Measurements from ENCODE around the gene KMO.

The KMO gene

GRCh38 chr1:241499910-241500309 is 32.3 kb upstream of the KMO start:
- CTCF ChIA-PET: no interaction called here
- no peak for TF ChIP-seq ZNF384 (IDR thresholded peaks at IDR 0.05)
- no peak for TF ChIP-seq L3MBTL2 (conservative IDR thresholded peaks at IDR 0.05)
- TF ChIP-seq FOXA1 (IDR thresholded peaks at IDR 0.05): no peak
- POLR2A ChIA-PET: no interaction called here
- no peak for DNase-seq (ENCODE audit: extremely low spot score)

- DNase-seq (ENCODE audit: extremely low spot score): no peak
- POLR2A ChIA-PET: no interaction called here
- TF ChIP-seq ZNF384 (IDR thresholded peaks at IDR 0.05) (no peak), L3MBTL2 (conservative IDR thresholded peaks at IDR 0.05) (no peak), NFRKB (IDR thresholded peaks at IDR 0.05) (no peak), BHLHE40 (IDR thresholded peaks at IDR 0.05; ENCODE audit: borderline replicate concordance) (no peak), ARNT (IDR thresholded peaks at IDR 0.05) (no peak), ELF4 (IDR thresholded peaks at IDR 0.05) (no peak), LEF1 (IDR thresholded peaks at IDR 0.05; ENCODE audit: borderline replicate concordance) (no peak), SP1 (IDR thresholded peaks at IDR 0.05) (no peak), SUZ12 (IDR thresholded peaks at IDR 0.05) (no peak), TARDBP (IDR thresholded peaks at IDR 0.05) (no peak), FOXA1 (IDR thresholded peaks at IDR 0.05) (no peak), FOXM1 (IDR thresholded peaks at IDR 0.05; ENCODE audit: borderline replicate concordance) (no peak), CTBP1 (IDR thresholded peaks at IDR 0.05; ENCODE audit: borderline replicate concordance) (no peak), FOXK2 (IDR thresholded peaks at IDR 0.05) (no peak), HDGF (IDR thresholded peaks at IDR 0.05; ENCODE audit: borderline replicate concordance) (no peak)
- TF ChIP-seq, protein P1, sequence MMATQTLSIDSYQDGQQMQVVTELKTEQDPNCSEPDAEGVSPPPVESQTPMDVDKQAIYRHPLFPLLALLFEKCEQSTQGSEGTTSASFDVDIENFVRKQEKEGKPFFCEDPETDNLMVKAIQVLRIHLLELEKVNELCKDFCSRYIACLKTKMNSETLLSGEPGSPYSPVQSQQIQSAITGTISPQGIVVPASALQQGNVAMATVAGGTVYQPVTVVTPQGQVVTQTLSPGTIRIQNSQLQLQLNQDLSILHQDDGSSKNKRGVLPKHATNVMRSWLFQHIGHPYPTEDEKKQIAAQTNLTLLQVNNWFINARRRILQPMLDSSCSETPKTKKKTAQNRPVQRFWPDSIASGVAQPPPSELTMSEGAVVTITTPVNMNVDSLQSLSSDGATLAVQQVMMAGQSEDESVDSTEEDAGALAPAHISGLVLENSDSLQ (IDR thresholded peaks at IDR 0.05): no peak
- CTCF ChIA-PET: no interaction called here
Observed at GRCh38 chr1:241503444-241503843, 28.7 kb upstream of the KMO start.

DNA sequence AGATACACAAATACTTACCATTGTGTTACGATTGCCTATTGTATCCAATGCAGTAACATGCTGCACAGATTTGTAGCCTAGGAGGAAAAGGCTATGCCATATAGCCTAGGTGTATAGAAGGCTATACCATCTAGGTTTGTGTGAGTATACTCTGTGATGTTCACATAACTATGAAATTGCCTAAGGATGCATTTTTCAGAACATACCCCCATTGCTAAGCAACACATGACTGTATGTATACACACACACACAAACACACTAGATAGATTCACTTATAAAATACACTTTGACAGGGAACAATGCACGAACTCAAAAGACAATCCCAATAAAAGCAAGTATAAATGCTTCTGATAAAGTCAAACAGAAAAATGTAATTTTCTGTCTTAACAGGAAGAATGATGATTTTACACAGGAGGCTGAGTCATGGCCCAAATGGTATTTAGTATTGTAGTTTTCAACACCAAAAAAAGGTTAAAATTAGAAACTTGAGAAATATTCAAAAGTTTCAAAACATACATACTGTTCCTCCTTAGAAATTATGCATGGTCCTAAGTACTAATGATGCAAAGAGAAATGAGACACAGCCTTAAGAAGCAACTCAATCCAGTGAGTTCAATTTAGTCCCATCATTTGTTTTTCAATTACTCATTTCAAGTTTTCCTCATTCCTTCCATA is 24.9 kb upstream of the KMO start:
- ChIA-PET CTCF (no interaction called here), POLR2A (no interaction called here)
- no peak for TF ChIP-seq TARDBP (IDR thresholded peaks at IDR 0.05)
- TF ChIP-seq, protein P1 (IDR thresholded peaks at IDR 0.05): no peak
- no peak for TF ChIP-seq ELF4 (IDR thresholded peaks at IDR 0.05)
- TF ChIP-seq FOXA1 (IDR thresholded peaks at IDR 0.05): no peak
- TF ChIP-seq NFRKB (IDR thresholded peaks at IDR 0.05): no peak
- no peak for TF ChIP-seq L3MBTL2 (conservative IDR thresholded peaks at IDR 0.05)
- TF ChIP-seq CTBP1 (IDR thresholded peaks at IDR 0.05; ENCODE audit: borderline replicate concordance): no peak
- no peak for TF ChIP-seq HDGF (IDR thresholded peaks at IDR 0.05; ENCODE audit: borderline replicate concordance)
- TF ChIP-seq BHLHE40 (IDR thresholded peaks at IDR 0.05; ENCODE audit: borderline replicate concordance): no peak
- TF ChIP-seq SUZ12 (IDR thresholded peaks at IDR 0.05): no peak
- TF ChIP-seq ARNT (IDR thresholded peaks at IDR 0.05): no peak
- no peak for TF ChIP-seq FOXM1 (IDR thresholded peaks at IDR 0.05; ENCODE audit: borderline replicate concordance)
- no peak for TF ChIP-seq SP1 (IDR thresholded peaks at IDR 0.05)
- no peak for DNase-seq (ENCODE audit: extremely low spot score)

DNA sequence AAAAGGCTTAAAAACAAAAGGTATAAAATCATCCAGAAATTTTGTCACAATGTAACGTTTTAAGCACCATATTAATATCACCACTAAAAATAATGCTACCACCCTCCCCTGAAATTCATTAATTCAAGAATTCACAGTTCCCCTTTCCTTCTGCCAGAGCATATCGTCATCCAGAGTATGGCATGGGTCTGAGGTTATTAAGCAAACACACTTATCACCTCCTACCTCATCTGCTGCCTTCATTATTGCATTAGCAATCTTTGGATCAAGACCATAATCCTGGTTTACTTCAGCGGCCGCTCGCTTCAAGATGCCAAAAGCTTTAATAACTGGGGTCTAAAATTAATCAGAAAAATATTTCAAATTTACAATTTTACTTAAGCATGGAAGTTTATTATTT is 18.8 kb upstream of the KMO start:
- ChIA-PET POLR2A (no interaction called here), CTCF (no interaction called here)
- TF ChIP-seq L3MBTL2 (conservative IDR thresholded peaks at IDR 0.05) (no peak), CTBP1 (IDR thresholded peaks at IDR 0.05; ENCODE audit: borderline replicate concordance) (no peak)
- DNase-seq (ENCODE audit: extremely low spot score): no peak

- no peak for DNase-seq (ENCODE audit: extremely low spot score)
- ChIA-PET CTCF (no interaction called here), POLR2A (no interaction called here)
- TF ChIP-seq L3MBTL2 (conservative IDR thresholded peaks at IDR 0.05): no peak
- TF ChIP-seq FOXK2 (IDR thresholded peaks at IDR 0.05): no peak
- TF ChIP-seq BHLHE40 (IDR thresholded peaks at IDR 0.05; ENCODE audit: borderline replicate concordance): no peak
- no peak for TF ChIP-seq FOXM1 (IDR thresholded peaks at IDR 0.05; ENCODE audit: borderline replicate concordance)
- no peak for TF ChIP-seq LEF1 (IDR thresholded peaks at IDR 0.05; ENCODE audit: borderline replicate concordance)
- TF ChIP-seq ELF4 (IDR thresholded peaks at IDR 0.05): no peak
- TF ChIP-seq ZNF384 (IDR thresholded peaks at IDR 0.05): no peak
- no peak for TF ChIP-seq NFRKB (IDR thresholded peaks at IDR 0.05)
- TF ChIP-seq FOXA1 (IDR thresholded peaks at IDR 0.05): no peak
- TF ChIP-seq TARDBP (IDR thresholded peaks at IDR 0.05): no peak
- no peak for TF ChIP-seq CTBP1 (IDR thresholded peaks at IDR 0.05; ENCODE audit: borderline replicate concordance)
- TF ChIP-seq SUZ12 (IDR thresholded peaks at IDR 0.05): no peak
- TF ChIP-seq SP1 (IDR thresholded peaks at IDR 0.05): no peak
- TF ChIP-seq ARNT (IDR thresholded peaks at IDR 0.05): no peak
- TF ChIP-seq HDGF (IDR thresholded peaks at IDR 0.05; ENCODE audit: borderline replicate concordance): no peak
- TF ChIP-seq, protein P1 (IDR thresholded peaks at IDR 0.05): no peak
Observed at GRCh38 chr1:241518476-241519307, 13.5 kb upstream of the KMO start.
